Heart right ventricle (tissue), 16 donors: ENCODE data around the gene RNF182. TPM values are rescaled to one million over a fixed set of nuclear protein-coding genes. Genes with fewer than 3 reads are reported as not detected.

Source experiments
- ATAC-seq, 8 donors: fragments of 200-7000 bp; cut with Tn5 transposase; one replicate each; pipeline ENCODE4 v1.9.1; 2020; ENCODE audit warnings: mild to moderate bottlenecking in 8 of 8, moderate library complexity in 8 of 8, moderate number of reproducible peaks in 1 of 8
- DNase-seq, 2 donors: peaks; one replicate each; pipeline ENCODE4 v3.0.0-alpha.2; 2020
- H3K27ac ChIP-seq, 10 donors: fragments of 200-600 bp; sonication (generic) in 2 of 10; one replicate each; pipeline versions ENCODE4 v1.5.0 to v1.8.0; 2020 to 2022; ENCODE audit warnings: mild to moderate bottlenecking in 3 of 10
- H3K27me3 ChIP-seq, 7 donors: fragments of 200-600 bp; one replicate each; pipeline ENCODE4 v1.8.0; 2021 to 2022; ENCODE audit warnings: mild to moderate bottlenecking in 2 of 7
- H3K36me3 ChIP-seq, 9 donors: fragments of 200-600 bp; sonication (generic) in 1 of 9; one replicate each; pipeline versions ENCODE4 v1.5.0 to v1.8.0; 2020 to 2022; ENCODE audit warnings: mild to moderate bottlenecking in 2 of 9
- H3K4me1 ChIP-seq, 9 donors: fragments of 200-600 bp; sonication (generic) in 1 of 9; one replicate each; pipeline versions ENCODE4 v1.5.0 to v1.8.0; 2020 to 2022; ENCODE audit warnings: mild to moderate bottlenecking in 4 of 9
- H3K4me3 ChIP-seq, 10 donors: fragments of 200-600 bp; sonication (generic) in 2 of 10; one replicate each; pipeline versions ENCODE4 v1.5.0 to v1.8.0; 2020 to 2022; ENCODE audit warnings: mild to moderate bottlenecking in 7 of 10, moderate library complexity in 2 of 10
- H3K9me3 ChIP-seq, 11 donors: fragments of 200-600 bp in 10 of 11; sonication (generic) in 2 of 11; one replicate each; pipeline versions ENCODE4 v1.5.0 to v1.8.0; 2013 to 2022; ENCODE audit warnings: mild to moderate bottlenecking in 2 of 11, control low read depth in 1 of 11, moderate library complexity in 1 of 11
- CTCF ChIP-seq, 9 donors: fragments of 200-600 bp; sonication (generic) in 2 of 9; IDR thresholded peaks; one replicate each; pipeline versions ENCODE4 v1.5.0 to v1.8.0; 2021 to 2022; ENCODE audit warnings: antibody characterized with exemption in 9 of 9, mild to moderate bottlenecking in 5 of 9, moderate library complexity in 1 of 9
- WGBS, 2 donors: extraction: QIAGEN DNeasy Blood & Tissue Kit; methylation state at CpG; one replicate each; pipeline ENCODE4 v1.1.7; 2013; ENCODE audit warnings: inconsistent platforms in 1 of 2; 5-methylcytosine and 5-hydroxymethylcytosine counted together
- intact Hi-C, 10 donors: fragments of 100-400 bp; cut with DNase I; formaldehyde crosslinking; loops; one replicate each; pipeline versions ENCODE4 v1.11.1 to v1.14.2; 2022
- polyA plus RNA-seq, 2 donors: library from polyadenylated mRNA; stranded (reverse); fragments of 200-250 nt; gene quantifications; one replicate each; pipeline ENCODE4 v1.2.3, GENCODE V29; 2013
- total RNA-seq, 10 donors: library from RNA; stranded (reverse); fragmentation: NEBNext Ultra II Directional in 3 of 10; extraction: Animal tissue kit (Norgen Biotek cat#: 25700) in 3 of 10; gene quantifications; one replicate each; pipeline versions ENCODE4 v1.2.1 to v1.2.4, GENCODE V29; 2021 to 2023
- donor health status: Arrhythmogenic right ventricular cardiomyopathy.
- donor health status: ischemic (EF 13 %, LVEDD 7.1; RV severe dilation, severe dysfunction).
- donor health status: healthy with polysubstance abuse.
- donor health status: DM: no; HTN: yes; CAD: no.
- donor health status: DM: no; HTN: no; CAD: no.
- donor health status: ischemic (EF 25% LVEDD 6.9; RV normal size, moderate dysfunction).
- donor health status: ischemic (EF 25% LVEDD 5.7; RV mildly dilated, moderate dysfunction).
- donor health status: healthy.
- donor health status: DM: yes; HTN: yes; CAD: no.
- donor health status: Ischemic cardiomyopathy.
- donor health status: ischemic (EF 35%, LVEDD 5.7; RV mildly dilated, moderate dysfunction).
- donor health status: nonischemic (EF 11% LVEDD 7.7; RV severe dilation, severe dysfunction).
- donor health status: DM: yes; HTN: yes; CAD: no.
- donor health status: PGD.
- donor health status: ischemic (EF 29% LVEDD 5.4; RV normal size, mild dysfunction).
- donor health status: nonischemic (EF 23%, LVEDD 6.1; RV moderate dilation, normal function).

The RNF182 gene
- total and polyA plus RNA-seq, 12 donors: 0.06 to 0.07 TPM; not detected in 10

GRCh38 chr6:14010275-14010674 lies 85.5 kb downstream of the RNF182 start:
- no peaks in the 10 kb centered on the region for H3K36me3 ChIP-seq
- TF ChIP-seq CTCF (IDR thresholded peaks at IDR 0.05): no peak
- DNase-seq (no peak), ATAC-seq (no peak)
- WGBS, 2 donors: 80 to 92% methylated on average over 3 of the region's 3 CpGs
- peaks cover 0 to 44% (median 18%) of the 10 kb centered on the region in 7 donors for H3K27me3 ChIP-seq
- H3K4me1 ChIP-seq: no peaks in the 10 kb centered on the region
- no peak overlapping the region for H3K4me3 ChIP-seq
- no peak overlapping the region for H3K27ac ChIP-seq
- intact Hi-C loops: no loop called here
- H3K9me3 ChIP-seq: peaks cover 0 to 13% (median 0%) of the 10 kb centered on the region in 11 donors

GRCh38 chr6:14012313-14013030 lies 87.7 kb downstream of the RNF182 start:
- H3K9me3 ChIP-seq: peaks cover 0 to 13% (median 0%) of the 10 kb centered on the region in 11 donors
- ATAC-seq (no peak), DNase-seq (no peak)
- no peak overlapping the region for H3K27ac ChIP-seq
- no peaks in the 10 kb centered on the region for H3K4me1 ChIP-seq
- no peaks in the 10 kb centered on the region for H3K36me3 ChIP-seq
- TF ChIP-seq CTCF (IDR thresholded peaks at IDR 0.05): no peak
- intact Hi-C loops: no loop called here
- H3K27me3 ChIP-seq: peaks cover 0 to 30% (median 11%) of the 10 kb centered on the region in 7 donors
- H3K4me3 ChIP-seq: no peak overlapping the region
- 93% methylated on average over 5 of the region's 5 CpGs for WGBS, 2 donors

- Histone ChIP-seq H3K9me3 (peaks cover 0 to 13% (median 0%) of the 10 kb centered on the region in 11 donors), H3K36me3 (no peaks in the 10 kb centered on the region), H3K4me3 (no peak overlapping the region), H3K4me1 (no peaks in the 10 kb centered on the region), H3K27me3 (peaks cover 0 to 11% (median 1%) of the 10 kb centered on the region in 7 donors), H3K27ac (no peak overlapping the region)
- intact Hi-C loops: no loop called here
- 80 to 84% methylated on average over 5 of the region's 5 CpGs for WGBS, 2 donors
- no peak for TF ChIP-seq CTCF (IDR thresholded peaks at IDR 0.05)
- DNase-seq: no peak
- no peak for ATAC-seq
Observed at GRCh38 chr6:14015964-14016363, 91.2 kb downstream of the RNF182 start.

- no peak for TF ChIP-seq CTCF (IDR thresholded peaks at IDR 0.05)
- intact Hi-C loops: no loop called here
- Histone ChIP-seq H3K36me3 (no peaks in the 10 kb centered on the region), H3K9me3 (peaks cover 0 to 13% (median 0%) of the 10 kb centered on the region in 11 donors), H3K27ac (no peak overlapping the region), H3K4me3 (no peak overlapping the region), H3K4me1 (no peaks in the 10 kb centered on the region), H3K27me3 (peaks cover 0 to 11% (median 0%) of the 10 kb centered on the region in 7 donors)
- ATAC-seq (no peak), DNase-seq (no peak)
- WGBS, 2 donors: 86 to 87% methylated on average over 12 of the region's 12 CpGs
Observed at GRCh38 chr6:14016432-14016831, 91.7 kb downstream of the RNF182 start.
